ENCODE data around the gene TOLLIP.

The TOLLIP gene

DNA sequence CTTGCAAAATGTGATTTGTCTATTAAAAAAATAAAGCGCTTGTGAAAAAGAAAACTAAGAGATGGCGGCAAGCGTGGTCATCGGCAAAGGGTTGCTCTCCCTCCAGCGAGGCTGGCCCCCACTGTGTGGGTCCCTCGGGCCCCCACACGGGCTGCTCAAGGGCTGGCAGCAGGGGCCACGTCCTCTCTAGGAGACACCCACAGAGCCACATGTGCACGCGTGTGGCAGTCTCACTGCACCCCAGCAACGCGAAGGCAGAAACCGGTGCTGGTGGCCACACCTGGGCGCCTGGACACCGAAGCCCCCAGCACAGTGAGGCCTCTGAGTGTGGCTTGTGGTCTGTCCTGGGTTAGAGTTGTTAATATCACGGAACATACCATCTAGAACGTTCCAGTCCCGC lies 34.4 kb downstream of the TOLLIP start:
- CTCF ChIA-PET: interaction anchor here (0.5 kb wide), 1 partner anchor 44 kb away, joined by 3 read pairs; no protein-coding TSS in a partner anchor
- Histone ChIP-seq H3K4me1 (ENCODE audit: control insufficient read depth, insufficient read depth, low read length) (no peaks in the 10 kb centered on the region), H3K36me3 (ENCODE audit: control insufficient read depth in 2 of 2, insufficient read depth in 1 of 2, low read length in 2 of 2) (peaks cover 0 to 55% of the 10 kb centered on the region in 2 experiments; a peak in 1 of 3 replicates), H3K4me3 (ENCODE audit: low read depth, low read length) (no peak overlapping the region), H3K27ac (ENCODE audit: extremely low read depth, low read depth, low read length) (no peak overlapping the region), H3K9me3 (ENCODE audit: control insufficient read depth, insufficient read depth, low read depth, low read length) (no peaks in the 10 kb centered on the region)
- TF ChIP-seq ZNF174 (tag by site-specific recombination; IDR thresholded peaks at IDR 0.05) (no peak), ZNF132 (tag by site-specific recombination; IDR thresholded peaks at IDR 0.05; ENCODE audit: borderline replicate concordance) (no peak), ZNF76 (tag by site-specific recombination; IDR thresholded peaks at IDR 0.05; ENCODE audit: borderline replicate concordance, low read depth) (no peak), ZNF473 (tag by site-specific recombination; IDR thresholded peaks at IDR 0.05) (no peak), ZFP37 (tag by site-specific recombination; IDR thresholded peaks at IDR 0.05) (no peak), HOXC10 (CRISPR knock-in tag; IDR thresholded peaks at IDR 0.05) (no peak), ZFP41 (tag by site-specific recombination; IDR thresholded peaks at IDR 0.05; ENCODE audit: borderline replicate concordance) (no peak), ZNF558 (tag by site-specific recombination; IDR thresholded peaks at IDR 0.05) (no peak), KLF9 (tag by site-specific recombination; IDR thresholded peaks at IDR 0.05; ENCODE audit: low read depth) (no peak), ZNF830 (tag by site-specific recombination; IDR thresholded peaks at IDR 0.05; ENCODE audit: low read depth) (no peak), ZNF677 (tag by site-specific recombination; IDR thresholded peaks at IDR 0.05) (no peak)
- TF ChIP-seq, protein P1, sequence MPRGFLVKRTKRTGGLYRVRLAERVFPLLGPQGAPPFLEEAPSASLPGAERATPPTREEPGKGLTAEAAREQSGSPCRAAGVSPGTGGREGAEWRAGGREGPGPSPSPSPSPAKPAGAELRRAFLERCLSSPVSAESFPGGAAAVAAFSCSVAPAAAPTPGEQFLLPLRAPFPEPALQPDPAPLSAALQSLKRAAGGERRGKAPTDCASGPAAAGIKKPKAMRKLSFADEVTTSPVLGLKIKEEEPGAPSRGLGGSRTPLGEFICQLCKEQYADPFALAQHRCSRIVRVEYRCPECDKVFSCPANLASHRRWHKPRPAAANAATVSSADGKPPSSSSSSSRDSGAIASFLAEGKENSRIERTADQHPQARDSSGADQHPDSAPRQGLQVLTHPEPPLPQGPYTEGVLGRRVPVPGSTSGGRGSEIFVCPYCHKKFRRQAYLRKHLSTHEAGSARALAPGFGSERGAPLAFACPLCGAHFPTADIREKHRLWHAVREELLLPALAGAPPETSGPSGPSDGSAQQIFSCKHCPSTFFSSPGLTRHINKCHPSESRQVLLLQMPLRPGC (tag by site-specific recombination; IDR thresholded peaks at IDR 0.05): no peak
- POLR2A ChIA-PET: no interaction called here

DNA sequence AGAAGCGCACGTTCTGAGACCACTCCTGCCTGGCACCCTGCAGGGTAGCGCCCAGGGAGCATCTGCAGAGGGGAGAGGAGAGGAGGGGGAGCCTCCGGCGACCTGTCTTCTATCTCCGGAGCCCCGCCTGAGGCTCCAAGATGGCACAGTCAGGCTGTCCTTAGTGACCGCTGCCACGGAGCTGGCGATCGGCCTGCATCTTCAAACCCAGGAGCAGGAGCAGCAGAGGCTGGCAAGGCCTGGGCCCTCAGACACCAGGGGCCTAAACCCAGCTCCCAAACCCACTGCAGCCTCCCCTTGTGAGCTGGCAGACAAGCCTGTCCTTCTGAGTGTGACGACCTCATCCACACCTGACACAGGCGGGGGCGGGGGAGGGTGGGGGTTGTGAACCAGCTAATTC lies 34.9 kb downstream of the TOLLIP start:
- Histone ChIP-seq H3K4me3 (ENCODE audit: low read depth, low read length) (no peak overlapping the region), H3K4me1 (ENCODE audit: control insufficient read depth, insufficient read depth, low read length) (no peaks in the 10 kb centered on the region), H3K27ac (ENCODE audit: extremely low read depth, low read depth, low read length) (no peak overlapping the region), H3K9me3 (ENCODE audit: control insufficient read depth, insufficient read depth, low read depth, low read length) (no peaks in the 10 kb centered on the region), H3K36me3 (ENCODE audit: control insufficient read depth in 2 of 2, insufficient read depth in 1 of 2, low read length in 2 of 2) (peaks cover 0 to 50% of the 10 kb centered on the region in 2 experiments; a peak in 1 of 3 replicates)
- CTCF ChIA-PET: interaction anchor here (0.5 kb wide), 1 partner anchor 43 kb away, joined by 3 read pairs; no protein-coding TSS in a partner anchor
- POLR2A ChIA-PET: no interaction called here
- TF ChIP-seq SP3 (tag by site-specific recombination; IDR thresholded peaks at IDR 0.05) (no peak), ZBTB8A (tag by site-specific recombination; IDR thresholded peaks at IDR 0.05) (no peak), ZNF157 (tag by site-specific recombination; IDR thresholded peaks at IDR 0.05) (no peak), KLF9 (tag by site-specific recombination; IDR thresholded peaks at IDR 0.05; ENCODE audit: low read depth) (no peak), ZNF223 (tag by site-specific recombination; IDR thresholded peaks at IDR 0.05) (no peak), KLF16 (tag by site-specific recombination; IDR thresholded peaks at IDR 0.05) (no peak), ZNF549 (tag by site-specific recombination; IDR thresholded peaks at IDR 0.05) (no peak), ZFHX2 (tag by site-specific recombination; conservative IDR thresholded peaks at IDR 0.05) (no peak), ZNF184 (tag by site-specific recombination; IDR thresholded peaks at IDR 0.05) (no peak), ZNF23 (tag by site-specific recombination; IDR thresholded peaks at IDR 0.05; ENCODE audit: borderline replicate concordance) (no peak), BCL11B (tag by site-specific recombination; IDR thresholded peaks at IDR 0.05; ENCODE audit: low read depth) (no peak), ZNF146 (tag by site-specific recombination; IDR thresholded peaks at IDR 0.05) (no peak)
- TF ChIP-seq, protein P2, sequence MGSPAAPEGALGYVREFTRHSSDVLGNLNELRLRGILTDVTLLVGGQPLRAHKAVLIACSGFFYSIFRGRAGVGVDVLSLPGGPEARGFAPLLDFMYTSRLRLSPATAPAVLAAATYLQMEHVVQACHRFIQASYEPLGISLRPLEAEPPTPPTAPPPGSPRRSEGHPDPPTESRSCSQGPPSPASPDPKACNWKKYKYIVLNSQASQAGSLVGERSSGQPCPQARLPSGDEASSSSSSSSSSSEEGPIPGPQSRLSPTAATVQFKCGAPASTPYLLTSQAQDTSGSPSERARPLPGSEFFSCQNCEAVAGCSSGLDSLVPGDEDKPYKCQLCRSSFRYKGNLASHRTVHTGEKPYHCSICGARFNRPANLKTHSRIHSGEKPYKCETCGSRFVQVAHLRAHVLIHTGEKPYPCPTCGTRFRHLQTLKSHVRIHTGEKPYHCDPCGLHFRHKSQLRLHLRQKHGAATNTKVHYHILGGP (tag by site-specific recombination; IDR thresholded peaks at IDR 0.05): no peak
- TF ChIP-seq, protein P3, sequence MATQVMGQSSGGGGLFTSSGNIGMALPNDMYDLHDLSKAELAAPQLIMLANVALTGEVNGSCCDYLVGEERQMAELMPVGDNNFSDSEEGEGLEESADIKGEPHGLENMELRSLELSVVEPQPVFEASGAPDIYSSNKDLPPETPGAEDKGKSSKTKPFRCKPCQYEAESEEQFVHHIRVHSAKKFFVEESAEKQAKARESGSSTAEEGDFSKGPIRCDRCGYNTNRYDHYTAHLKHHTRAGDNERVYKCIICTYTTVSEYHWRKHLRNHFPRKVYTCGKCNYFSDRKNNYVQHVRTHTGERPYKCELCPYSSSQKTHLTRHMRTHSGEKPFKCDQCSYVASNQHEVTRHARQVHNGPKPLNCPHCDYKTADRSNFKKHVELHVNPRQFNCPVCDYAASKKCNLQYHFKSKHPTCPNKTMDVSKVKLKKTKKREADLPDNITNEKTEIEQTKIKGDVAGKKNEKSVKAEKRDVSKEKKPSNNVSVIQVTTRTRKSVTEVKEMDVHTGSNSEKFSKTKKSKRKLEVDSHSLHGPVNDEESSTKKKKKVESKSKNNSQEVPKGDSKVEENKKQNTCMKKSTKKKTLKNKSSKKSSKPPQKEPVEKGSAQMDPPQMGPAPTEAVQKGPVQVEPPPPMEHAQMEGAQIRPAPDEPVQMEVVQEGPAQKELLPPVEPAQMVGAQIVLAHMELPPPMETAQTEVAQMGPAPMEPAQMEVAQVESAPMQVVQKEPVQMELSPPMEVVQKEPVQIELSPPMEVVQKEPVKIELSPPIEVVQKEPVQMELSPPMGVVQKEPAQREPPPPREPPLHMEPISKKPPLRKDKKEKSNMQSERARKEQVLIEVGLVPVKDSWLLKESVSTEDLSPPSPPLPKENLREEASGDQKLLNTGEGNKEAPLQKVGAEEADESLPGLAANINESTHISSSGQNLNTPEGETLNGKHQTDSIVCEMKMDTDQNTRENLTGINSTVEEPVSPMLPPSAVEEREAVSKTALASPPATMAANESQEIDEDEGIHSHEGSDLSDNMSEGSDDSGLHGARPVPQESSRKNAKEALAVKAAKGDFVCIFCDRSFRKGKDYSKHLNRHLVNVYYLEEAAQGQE (tag by site-specific recombination; IDR thresholded peaks at IDR 0.05): no peak
- TF ChIP-seq, protein P4, sequence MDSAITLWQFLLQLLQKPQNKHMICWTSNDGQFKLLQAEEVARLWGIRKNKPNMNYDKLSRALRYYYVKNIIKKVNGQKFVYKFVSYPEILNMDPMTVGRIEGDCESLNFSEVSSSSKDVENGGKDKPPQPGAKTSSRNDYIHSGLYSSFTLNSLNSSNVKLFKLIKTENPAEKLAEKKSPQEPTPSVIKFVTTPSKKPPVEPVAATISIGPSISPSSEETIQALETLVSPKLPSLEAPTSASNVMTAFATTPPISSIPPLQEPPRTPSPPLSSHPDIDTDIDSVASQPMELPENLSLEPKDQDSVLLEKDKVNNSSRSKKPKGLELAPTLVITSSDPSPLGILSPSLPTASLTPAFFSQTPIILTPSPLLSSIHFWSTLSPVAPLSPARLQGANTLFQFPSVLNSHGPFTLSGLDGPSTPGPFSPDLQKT (IDR thresholded peaks at IDR 0.05; ENCODE audit: borderline replicate concordance, low read depth, low read length): no peak
- TF ChIP-seq, protein P5, sequence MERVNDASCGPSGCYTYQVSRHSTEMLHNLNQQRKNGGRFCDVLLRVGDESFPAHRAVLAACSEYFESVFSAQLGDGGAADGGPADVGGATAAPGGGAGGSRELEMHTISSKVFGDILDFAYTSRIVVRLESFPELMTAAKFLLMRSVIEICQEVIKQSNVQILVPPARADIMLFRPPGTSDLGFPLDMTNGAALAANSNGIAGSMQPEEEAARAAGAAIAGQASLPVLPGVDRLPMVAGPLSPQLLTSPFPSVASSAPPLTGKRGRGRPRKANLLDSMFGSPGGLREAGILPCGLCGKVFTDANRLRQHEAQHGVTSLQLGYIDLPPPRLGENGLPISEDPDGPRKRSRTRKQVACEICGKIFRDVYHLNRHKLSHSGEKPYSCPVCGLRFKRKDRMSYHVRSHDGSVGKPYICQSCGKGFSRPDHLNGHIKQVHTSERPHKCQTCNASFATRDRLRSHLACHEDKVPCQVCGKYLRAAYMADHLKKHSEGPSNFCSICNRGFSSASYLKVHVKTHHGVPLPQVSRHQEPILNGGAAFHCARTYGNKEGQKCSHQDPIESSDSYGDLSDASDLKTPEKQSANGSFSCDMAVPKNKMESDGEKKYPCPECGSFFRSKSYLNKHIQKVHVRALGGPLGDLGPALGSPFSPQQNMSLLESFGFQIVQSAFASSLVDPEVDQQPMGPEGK (tag by site-specific recombination; IDR thresholded peaks at IDR 0.05): no peak

All from HEK293 (cell line).